Heart left ventricle (tissue), 16 donors: ENCODE measurements around the gene CYP1B1. TPM values are rescaled to one million over a fixed set of nuclear protein-coding genes. Genes with fewer than 3 reads are reported as not detected.

Source experiments
- ATAC-seq, 4 donors: fragments of 200-7000 bp; cut with Tn5 transposase; one replicate each; pipeline ENCODE4 v1.9.1; 2020 to 2022; ENCODE audit warnings: moderate library complexity in 4 of 4, mild to moderate bottlenecking in 3 of 4, moderate number of reproducible peaks in 1 of 4
- DNase-seq, 5 donors: peaks; one replicate each; pipeline ENCODE4 v3.0.0-alpha.2; 2020
- H3K27ac ChIP-seq, 12 donors: fragments of 200-600 bp; sonication (generic) in 4 of 12; one replicate each; pipeline versions ENCODE4 v1.5.0 to v1.8.0; 2016 to 2022; ENCODE audit warnings: mild to moderate bottlenecking in 2 of 12
- H3K27me3 ChIP-seq, 9 donors: fragments of 200-600 bp; sonication (generic) in 2 of 9; one replicate each; pipeline versions ENCODE4 v1.5.1 to v1.8.0; 2016 to 2022; ENCODE audit warnings: mild to moderate bottlenecking in 3 of 9
- H3K36me3 ChIP-seq, 9 donors: fragments of 200-600 bp; sonication (generic) in 2 of 9; one replicate each; pipeline versions ENCODE4 v1.5.0 to v1.8.0; 2018 to 2022; ENCODE audit warnings: mild to moderate bottlenecking in 2 of 9
- H3K4me1 ChIP-seq, 12 donors: fragments of 200-600 bp; sonication (generic) in 4 of 12; one replicate each; pipeline versions ENCODE4 v1.5.0 to v1.8.0; 2016 to 2022; ENCODE audit warnings: mild to moderate bottlenecking in 3 of 12
- H3K4me3 ChIP-seq, 12 donors: fragments of 200-600 bp; sonication (generic) in 4 of 12; one replicate each; pipeline versions ENCODE4 v1.5.0 to v1.8.0; 2017 to 2022; ENCODE audit warnings: mild to moderate bottlenecking in 9 of 12, moderate library complexity in 4 of 12
- H3K9me3 ChIP-seq, 12 donors: fragments of 200-600 bp; sonication (generic) in 4 of 12; one replicate each; pipeline versions ENCODE4 v1.5.0 to v1.8.0; 2016 to 2022; ENCODE audit warnings: mild to moderate bottlenecking in 1 of 12
- POLR2A ChIP-seq, 2 donors: fragments of 450-650 bp; IDR thresholded peaks; one replicate each; pipeline ENCODE4 v1.6.1; 2017; ENCODE audit warnings: antibody characterized with exemption in 2 of 2, mild to moderate bottlenecking in 2 of 2, moderate library complexity in 2 of 2
- WGBS, 4 donors: extraction: QIAGEN DNeasy Blood & Tissue Kit in 2 of 4; methylation state at CpG; one replicate each; pipeline versions ENCODE4 v1.1.5 to v1.1.7; 2013 to 2018; 5-methylcytosine and 5-hydroxymethylcytosine counted together
- intact Hi-C, 10 donors: fragments of 100-400 bp; cut with DNase I; formaldehyde crosslinking; loops; one replicate each; pipeline versions ENCODE4 v1.11.1 to v1.14.2; 2022
- polyA plus RNA-seq, 2 donors: library from polyadenylated mRNA; stranded (reverse); fragments of 200-250 nt; gene quantifications; one replicate each; pipeline ENCODE4 v1.2.3, GENCODE V29; 2013
- total RNA-seq, 9 donors: library from RNA; depleted of rRNA in 2 of 9; stranded (reverse); fragments of >200 nt in 2 of 9; fragmentation: NEBNext Ultra II Directional in 3 of 9; extraction: Animal tissue kit (Norgen Biotek cat#: 25700) in 3 of 9; gene quantifications; one replicate each; pipeline versions ENCODE4 v1.1.0 to v1.2.4, GENCODE V29; 2016 to 2023
- TF ChIP-seq, protein P1 (sequence below), 12 donors: fragments of 200-600 bp; sonication (generic) in 4 of 12; IDR thresholded peaks; one replicate each; pipeline versions ENCODE4 v1.5.0 to v1.8.0; 2018 to 2022; ENCODE audit warnings: antibody characterized with exemption in 12 of 12, mild to moderate bottlenecking in 5 of 12
- donor health status: ischemic (EF 13 %, LVEDD 7.1; RV severe dilation, severe dysfunction).
- donor health status: healthy with polysubstance abuse.
- donor health status: DM: no; HTN: yes; CAD: no.
- donor health status: DM: no; HTN: no; CAD: no.
- donor health status: ischemic (EF 25% LVEDD 6.9; RV normal size, moderate dysfunction).
- donor health status: ischemic (EF 25% LVEDD 5.7; RV mildly dilated, moderate dysfunction).
- donor health status: healthy.
- donor health status: DM: yes; HTN: yes; CAD: no.
- donor health status: ischemic (EF 35%, LVEDD 5.7; RV mildly dilated, moderate dysfunction).
- donor health status: nonischemic (EF 11% LVEDD 7.7; RV severe dilation, severe dysfunction).
- donor health status: DM: yes; HTN: yes; CAD: no.
- donor health status: PGD.
- donor health status: ischemic (EF 29% LVEDD 5.4; RV normal size, mild dysfunction).
- donor health status: nonischemic (EF 23%, LVEDD 6.1; RV moderate dilation, normal function).

The CYP1B1 gene
- total and polyA plus RNA-seq, 11 donors = 3.9 to 68.8 (median 20.5) TPM

DNA sequence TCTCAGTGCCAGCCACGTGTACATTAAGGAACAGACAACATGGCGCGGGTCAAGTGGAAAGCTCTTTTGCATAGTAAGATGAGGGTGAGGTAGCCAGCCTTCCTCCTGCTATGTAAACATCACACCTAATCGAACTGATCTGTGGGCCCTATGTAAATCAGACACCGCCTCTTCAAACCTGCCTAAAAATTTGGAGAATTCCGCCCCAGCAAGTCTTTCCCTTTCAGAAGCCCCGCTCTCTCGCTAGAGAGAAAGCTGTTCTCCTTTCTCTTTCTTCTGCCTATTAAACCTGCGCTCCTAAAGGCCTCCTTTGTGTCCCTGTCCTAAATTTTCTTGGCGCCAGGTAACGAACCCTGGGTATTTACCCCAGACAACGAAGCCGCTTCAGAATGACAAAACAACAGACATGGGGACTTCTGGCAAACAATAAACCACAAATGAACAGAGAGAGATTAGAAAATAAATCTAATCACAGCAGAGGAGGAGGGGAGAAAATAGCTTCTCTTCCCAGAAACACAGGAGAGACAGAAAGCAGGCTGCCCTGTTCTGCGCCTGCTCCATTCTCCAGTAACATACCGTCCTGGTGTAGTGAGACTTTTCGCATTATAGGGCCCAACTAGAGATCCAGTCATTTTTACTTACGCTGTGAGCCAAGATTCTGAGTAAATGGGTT, 31.9 kb upstream of the CYP1B1 start:
- peak overlapping the region in 2 of 12 donors; percentile 71 to 77 for H3K27ac ChIP-seq

GRCh38 chr2:38106405-38107094, 30.6 kb upstream of the CYP1B1 start:
- Histone ChIP-seq H3K4me1 (peaks cover 0 to 19% (median 15%) of the 10 kb centered on the region in 12 donors), H3K27me3 (no peaks in the 10 kb centered on the region), H3K27ac (peak overlapping the region; percentile 38 to 87 (median 69)), H3K9me3 (peaks cover 0 to 18% (median 2%) of the 10 kb centered on the region in 12 donors), H3K36me3 (no peaks in the 10 kb centered on the region), H3K4me3 (peak overlapping the region in 1 of 12 donors; percentile 3)
- peak in 1 of 5 donors; percentile 46 for DNase-seq
- intact Hi-C loops = no loop called here
- TF ChIP-seq, protein P1, sequence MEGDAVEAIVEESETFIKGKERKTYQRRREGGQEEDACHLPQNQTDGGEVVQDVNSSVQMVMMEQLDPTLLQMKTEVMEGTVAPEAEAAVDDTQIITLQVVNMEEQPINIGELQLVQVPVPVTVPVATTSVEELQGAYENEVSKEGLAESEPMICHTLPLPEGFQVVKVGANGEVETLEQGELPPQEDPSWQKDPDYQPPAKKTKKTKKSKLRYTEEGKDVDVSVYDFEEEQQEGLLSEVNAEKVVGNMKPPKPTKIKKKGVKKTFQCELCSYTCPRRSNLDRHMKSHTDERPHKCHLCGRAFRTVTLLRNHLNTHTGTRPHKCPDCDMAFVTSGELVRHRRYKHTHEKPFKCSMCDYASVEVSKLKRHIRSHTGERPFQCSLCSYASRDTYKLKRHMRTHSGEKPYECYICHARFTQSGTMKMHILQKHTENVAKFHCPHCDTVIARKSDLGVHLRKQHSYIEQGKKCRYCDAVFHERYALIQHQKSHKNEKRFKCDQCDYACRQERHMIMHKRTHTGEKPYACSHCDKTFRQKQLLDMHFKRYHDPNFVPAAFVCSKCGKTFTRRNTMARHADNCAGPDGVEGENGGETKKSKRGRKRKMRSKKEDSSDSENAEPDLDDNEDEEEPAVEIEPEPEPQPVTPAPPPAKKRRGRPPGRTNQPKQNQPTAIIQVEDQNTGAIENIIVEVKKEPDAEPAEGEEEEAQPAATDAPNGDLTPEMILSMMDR (IDR thresholded peaks at IDR 0.05) = no peak
- TF ChIP-seq POLR2A (IDR thresholded peaks at IDR 0.05) = no peak
- peak; percentile 55 to 88 (median 72) for ATAC-seq
- 42 to 50% (median 50%) methylated on average over 7 of the region's 7 CpGs for WGBS, 4 donors

More for the DNA sequence above, 31.9 kb upstream of the CYP1B1 start:
- Histone ChIP-seq H3K4me1 (peaks cover 0 to 22% (median 15%) of the 10 kb centered on the region in 12 donors), H3K36me3 (no peaks in the 10 kb centered on the region), H3K4me3 (no peak overlapping the region), H3K27me3 (no peaks in the 10 kb centered on the region), H3K9me3 (peaks cover 0 to 15% (median 1%) of the 10 kb centered on the region in 12 donors)
- DNase-seq (no peak), ATAC-seq (no peak)
- intact Hi-C loops = no loop called here
- TF ChIP-seq, protein P1 (IDR thresholded peaks at IDR 0.05) = no peak
- no peak for TF ChIP-seq POLR2A (IDR thresholded peaks at IDR 0.05)
- 88 to 92% (median 88%) methylated on average over 17 of the region's 17 CpGs for WGBS, 4 donors

DNA sequence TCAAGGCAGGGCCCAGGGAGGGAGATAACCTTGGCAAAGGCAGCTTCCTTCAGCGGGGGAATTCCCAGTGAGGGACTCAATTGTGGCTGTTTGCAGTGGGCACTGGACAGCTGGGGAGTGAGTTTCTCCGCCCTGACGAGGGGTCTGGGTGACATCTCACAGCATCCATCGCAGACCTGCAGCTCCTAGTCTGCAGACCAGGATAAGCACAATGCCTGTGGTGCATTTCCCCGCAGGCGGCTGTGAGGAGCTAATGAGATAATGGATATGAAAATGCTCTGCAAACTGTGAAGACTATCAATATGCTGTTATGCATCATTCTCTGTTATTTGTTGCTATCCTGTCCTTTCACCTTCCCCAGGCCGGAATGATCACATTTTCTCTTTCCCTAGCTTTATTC, 30.0 kb upstream of the CYP1B1 start:
- Histone ChIP-seq H3K36me3 (no peaks in the 10 kb centered on the region), H3K27ac (peak overlapping the region; percentile 38 to 87 (median 69)), H3K4me1 (peaks cover 0 to 19% (median 15%) of the 10 kb centered on the region in 12 donors), H3K4me3 (no peak overlapping the region), H3K9me3 (peaks cover 0 to 15% (median 2%) of the 10 kb centered on the region in 12 donors), H3K27me3 (peaks cover 0 to under 1% (median 0%) of the 10 kb centered on the region in 9 donors)
- intact Hi-C loops = no loop called here
- TF ChIP-seq, protein P1 (IDR thresholded peaks at IDR 0.05) = no peak
- TF ChIP-seq POLR2A (IDR thresholded peaks at IDR 0.05) = no peak
- ATAC-seq = peak in 1 of 4 donors; percentile 14
- WGBS, 4 donors = 58 to 68% (median 60%) methylated on average over 7 of the region's 7 CpGs
- no peak for DNase-seq

GRCh38 chr2:38104598-38104997, 28.6 kb upstream of the CYP1B1 start:
- WGBS, 4 donors = 95 to 98% (median 97%) methylated on average over 3 of the region's 3 CpGs

More at GRCh38 chr2:38104598-38104997, 28.6 kb upstream of the CYP1B1 start:
- Histone ChIP-seq H3K27ac (no peak overlapping the region), H3K36me3 (no peaks in the 10 kb centered on the region), H3K9me3 (peaks cover 0 to 15% (median 2%) of the 10 kb centered on the region in 12 donors), H3K27me3 (peaks cover 0 to 10% (median 0%) of the 10 kb centered on the region in 9 donors), H3K4me3 (no peak overlapping the region), H3K4me1 (peaks cover 0 to 30% (median 22%) of the 10 kb centered on the region in 12 donors)
- TF ChIP-seq POLR2A (IDR thresholded peaks at IDR 0.05) = no peak
- TF ChIP-seq, protein P1 (IDR thresholded peaks at IDR 0.05) = no peak
- no peak for DNase-seq
- ATAC-seq = no peak
- intact Hi-C loops = no loop called here
